ENCODE results near the gene CFAP57. TPM values are rescaled to one million over a fixed set of nuclear protein-coding genes. Genes with fewer than 3 reads are reported as not detected.

Gene CFAP57
- total and polyA plus RNA-seq, 9 of the 15 experiments (the other 6 are each of a cell fraction or from before 2014, with no cell fraction given): 0.04 to 0.22 (median 0.07) TPM; not detected in 3

GRCh38 chr1:43237121-43237520 is 65.0 kb downstream of the CFAP57 start (continued):
- TF ChIP-seq ZFP30 (CRISPR knock-in tag; IDR thresholded peaks at IDR 0.05; ENCODE audit: borderline replicate concordance) (no peak), ZFPM2 (CRISPR knock-in tag; IDR thresholded peaks at IDR 0.05) (no peak)

DNA sequence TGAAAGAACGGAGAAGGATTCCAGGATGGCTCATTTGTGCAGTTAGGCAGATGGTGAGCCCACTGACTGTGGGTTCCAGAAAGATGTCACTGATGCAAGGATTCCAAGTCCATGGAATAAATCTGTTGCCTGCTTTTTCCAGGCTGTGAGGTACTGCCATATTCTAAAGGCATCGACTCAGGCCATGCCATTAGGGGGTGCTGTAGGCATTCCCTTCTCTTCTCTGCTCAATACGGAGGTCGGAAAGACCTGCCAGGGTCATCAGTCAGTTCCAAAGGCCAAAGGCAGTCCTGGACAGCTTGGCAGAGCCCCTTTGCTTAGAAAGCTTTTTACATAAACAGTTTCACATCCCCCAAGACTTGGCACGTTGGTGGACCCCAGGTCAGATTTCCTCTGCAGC is 66.0 kb downstream of the CFAP57 start:
- H3K36me3 ChIP-seq (ENCODE audit: control insufficient read depth, insufficient read depth, low read length): no peaks in the 10 kb centered on the region
- BruUV-seq (replicated peaks): no TSS peak
- H3K9me3 ChIP-seq (replicated peaks; ENCODE audit: control insufficient read depth, insufficient read depth, low read depth, low read length): no peaks in the 10 kb centered on the region
- H3K4me2 ChIP-seq (ENCODE audit: insufficient read depth, low read length): no peak overlapping the region
- H3K79me2 ChIP-seq (ENCODE audit: control insufficient read depth, insufficient read depth, low read length): no peaks in the 10 kb centered on the region
- ATAC-seq (peak; percentile 94), FAIRE-seq (peak; percentile 74), DNase-seq (ENCODE audit: extremely low read depth in 1 of 4, low spot score in 3 of 4) (peak; percentile 38 to 79 (median 57))
- in situ Hi-C loops (cut with MboI): loop anchor here (10.0 kb wide), 1 partner anchor 697 kb away; the partner anchor contains the start of gene ARTN
- no peak overlapping the region for H3K27ac ChIP-seq (ENCODE audit: extremely low read depth, low read depth, low read length)
- H3K27me3 ChIP-seq (ENCODE audit: control insufficient read depth in 2 of 2, insufficient read depth in 2 of 2, low read length in 2 of 2): peaks cover 22 to 66% of the 10 kb centered on the region in 2 experiments
- ChIA-PET CTCF (ENCODE audit: low intra/inter-chr PET ratio) (interaction anchor here (1.2 to 1.9 kb wide), 2 partner anchors 120 to 177 kb away, joined by 5 to 9 read pairs; partner anchors contain the start of gene CDC20), POLR2A (no interaction called here)
- H3K9ac ChIP-seq (ENCODE audit: insufficient read depth in 1 of 2, low read depth in 2 of 2, low read length in 2 of 2): no peak overlapping the region
- intact Hi-C loops (cut with micrococcal nuclease): loop anchor here (1.0 to 2.0 kb wide), 2 partner anchors 121 to 176 kb away; partner anchors contain the start of gene CDC20
- H3K4me1 ChIP-seq (replicated peaks in 1 of 2; ENCODE audit: control insufficient read depth in 2 of 2, insufficient read depth in 2 of 2, low read length in 2 of 2): no peaks in the 10 kb centered on the region
- H2AFZ ChIP-seq (ENCODE audit: low read depth, low read length): no peak overlapping the region
- H4K20me1 ChIP-seq (replicated peaks; ENCODE audit: control insufficient read depth, insufficient read depth, low read length): peaks cover 5% of the 10 kb centered on the region; the same call in 1 of the 2 replicates
- no peaks in the 10 kb centered on the region for H3K9me1 ChIP-seq (ENCODE audit: control insufficient read depth, insufficient read depth, low read length)
- H3K4me3 ChIP-seq: no peak overlapping the region
- 0% methylated on average over 5 of the region's 5 CpGs for WGBS (ENCODE audit: insufficient coverage, low coverage, missing lambda C conversion rate)
- no peak for TF ChIP-seq GTF3C2 (IDR thresholded peaks at IDR 0.05; ENCODE audit: borderline replicate concordance, extremely low read depth, insufficient read length)
- peak in 1 of 2 experiments; percentile 42; a peak in 1 of 4 replicates for TF ChIP-seq MAZ (CRISPR knock-in tag; conservative IDR thresholded peaks at IDR 0.05 in 1 of 2, IDR thresholded peaks at IDR 0.05 in 1 of 2)
- 0 out of 2 replicates have a peak, but pooled peaks have one; percentile 27 for TF ChIP-seq GABPB1 (CRISPR knock-in tag; IDR thresholded peaks at IDR 0.05)
- no peak for TF ChIP-seq IRF2 (CRISPR knock-in tag; IDR thresholded peaks at IDR 0.05)
- TF ChIP-seq, protein P1, sequence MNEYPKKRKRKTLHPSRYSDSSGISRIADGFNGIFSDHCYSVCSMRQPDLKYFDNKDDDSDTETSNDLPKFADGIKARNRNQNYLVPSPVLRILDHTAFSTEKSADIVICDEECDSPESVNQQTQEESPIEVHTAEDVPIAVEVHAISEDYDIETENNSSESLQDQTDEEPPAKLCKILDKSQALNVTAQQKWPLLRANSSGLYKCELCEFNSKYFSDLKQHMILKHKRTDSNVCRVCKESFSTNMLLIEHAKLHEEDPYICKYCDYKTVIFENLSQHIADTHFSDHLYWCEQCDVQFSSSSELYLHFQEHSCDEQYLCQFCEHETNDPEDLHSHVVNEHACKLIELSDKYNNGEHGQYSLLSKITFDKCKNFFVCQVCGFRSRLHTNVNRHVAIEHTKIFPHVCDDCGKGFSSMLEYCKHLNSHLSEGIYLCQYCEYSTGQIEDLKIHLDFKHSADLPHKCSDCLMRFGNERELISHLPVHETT (CRISPR knock-in tag; conservative IDR thresholded peaks at IDR 0.05 in 1 of 2, IDR thresholded peaks at IDR 0.05 in 1 of 2): no peak
- TF ChIP-seq, protein P2, sequence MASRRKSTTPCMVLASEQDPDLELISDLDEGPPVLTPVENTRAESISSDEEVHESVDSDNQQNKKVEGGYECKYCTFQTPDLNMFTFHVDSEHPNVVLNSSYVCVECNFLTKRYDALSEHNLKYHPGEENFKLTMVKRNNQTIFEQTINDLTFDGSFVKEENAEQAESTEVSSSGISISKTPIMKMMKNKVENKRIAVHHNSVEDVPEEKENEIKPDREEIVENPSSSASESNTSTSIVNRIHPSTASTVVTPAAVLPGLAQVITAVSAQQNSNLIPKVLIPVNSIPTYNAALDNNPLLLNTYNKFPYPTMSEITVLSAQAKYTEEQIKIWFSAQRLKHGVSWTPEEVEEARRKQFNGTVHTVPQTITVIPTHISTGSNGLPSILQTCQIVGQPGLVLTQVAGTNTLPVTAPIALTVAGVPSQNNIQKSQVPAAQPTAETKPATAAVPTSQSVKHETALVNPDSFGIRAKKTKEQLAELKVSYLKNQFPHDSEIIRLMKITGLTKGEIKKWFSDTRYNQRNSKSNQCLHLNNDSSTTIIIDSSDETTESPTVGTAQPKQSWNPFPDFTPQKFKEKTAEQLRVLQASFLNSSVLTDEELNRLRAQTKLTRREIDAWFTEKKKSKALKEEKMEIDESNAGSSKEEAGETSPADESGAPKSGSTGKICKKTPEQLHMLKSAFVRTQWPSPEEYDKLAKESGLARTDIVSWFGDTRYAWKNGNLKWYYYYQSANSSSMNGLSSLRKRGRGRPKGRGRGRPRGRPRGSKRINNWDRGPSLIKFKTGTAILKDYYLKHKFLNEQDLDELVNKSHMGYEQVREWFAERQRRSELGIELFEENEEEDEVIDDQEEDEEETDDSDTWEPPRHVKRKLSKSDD (conservative IDR thresholded peaks at IDR 0.05; ENCODE audit: low read length): no peak
- TF ChIP-seq PYGO2 (tag; IDR thresholded peaks at IDR 0.05): no peak

All from K562 (cell line).